SK-N-MC (cell line): ENCODE data around the gene SPRN.
"Not testable (repeated sequence)": the region's sequence is repeated elsewhere in the genome, so short reads cannot be mapped to it uniquely, and the experiment has no call there.

Experiments
- DNase-seq: peaks from one replicate; pipeline ENCODE4 v3.0.0-alpha.2; 2011; ENCODE audit warnings: low read depth, low spot score
- H3K27ac ChIP-seq: fragments of 200-600 bp; sonication (generic); 2 replicates; pipeline ENCODE4 v1.5.1; 2016; ENCODE audit warnings: mixed run types
- H3K36me3 ChIP-seq: fragments of 200-600 bp; sonication (generic); 2 replicates; pipeline ENCODE4 v1.6.1; 2017; ENCODE audit warnings: antibody characterized with exemption, low read length, mixed read lengths; ENCODE audit not compliant: insufficient read depth
- H3K4me3 ChIP-seq: fragments of 200-600 bp; sonication (generic); 2 replicates; pipeline ENCODE4 v1.5.1; 2016
- H3K9ac ChIP-seq: fragments of 200-600 bp; sonication (generic); 2 replicates; pipeline ENCODE4 v1.8.0; 2017; ENCODE audit warnings: mixed run types, mixed read lengths; ENCODE audit not compliant: insufficient read length
- H3K9me3 ChIP-seq: fragments of 200-600 bp; sonication (generic); 2 replicates; pipeline ENCODE4 v1.6.1; 2017; ENCODE audit warnings: low read depth, mild to moderate bottlenecking, antibody characterized with exemption, low read length, moderate library complexity, mixed read lengths
- EZH2 ChIP-seq: fragments of 200-600 bp; sonication (generic); IDR thresholded peaks from one replicate; pipeline ENCODE4 v1.6.1; 2017; ENCODE audit warnings: antibody characterized with exemption
- FOXP2 ChIP-seq: optimal IDR thresholded peaks from 2 replicates; pipeline ENCODE3; 2011; ENCODE audit warnings: mild to moderate bottlenecking, moderate library complexity; ENCODE audit not compliant: insufficient read depth; ENCODE audit errors: extremely low read length, control extremely low read depth
- POLR2AphosphoS5 ChIP-seq: IDR thresholded peaks from 2 replicates; pipeline ENCODE4 v1.6.1; 2012; ENCODE audit warnings: mild to moderate bottlenecking, low read depth, low read length, borderline replicate concordance

SPRN gene

GRCh38 chr10:133415752-133416151, 8.7 kb downstream of the SPRN start:
- DNase-seq: no peak
- no peak overlapping the region for H3K4me3 ChIP-seq
- no peak overlapping the region for H3K27ac ChIP-seq
- no peak for TF ChIP-seq POLR2AphosphoS5
- no peak for TF ChIP-seq FOXP2
- no peak for TF ChIP-seq EZH2
- H3K36me3 ChIP-seq: peaks cover 23% of the 10 kb centered on the region
- H3K9ac ChIP-seq: no peak overlapping the region
- no peaks in the 10 kb centered on the region for H3K9me3 ChIP-seq

GRCh38 chr10:133414401-133414800, 10.0 kb downstream of the SPRN start:
- not testable (repeated sequence) for H3K4me3 ChIP-seq, H3K9ac ChIP-seq, H3K9me3 ChIP-seq, DNase-seq, H3K27ac ChIP-seq
- H3K36me3 ChIP-seq: peaks cover 35% of the 10 kb centered on the region

- TF ChIP-seq POLR2AphosphoS5 (no peak), FOXP2 (no peak), EZH2 (no peak)
- H3K36me3 ChIP-seq: peaks cover 54% of the 10 kb centered on the region
- DNase-seq: no peak
Measured at GRCh38 chr10:133412381-133412711, 12.1 kb downstream of the SPRN start.

GRCh38 chr10:133411523-133412380, 12.7 kb downstream of the SPRN start:
- H3K27ac ChIP-seq: no peak overlapping the region
- H3K36me3 ChIP-seq: peaks cover 59% of the 10 kb centered on the region

More at GRCh38 chr10:133412381-133412711, 12.1 kb downstream of the SPRN start:
- Histone ChIP-seq H3K9me3 (no peaks in the 10 kb centered on the region), H3K4me3 (no peak overlapping the region), H3K9ac (no peak overlapping the region), H3K27ac (no peak overlapping the region)

GRCh38 chr10:133405844-133406527, 18.4 kb downstream of the SPRN start:
- peaks cover 55% of the 10 kb centered on the region for H3K36me3 ChIP-seq
- no peak for DNase-seq
- no peak for TF ChIP-seq FOXP2
- TF ChIP-seq EZH2: no peak
- no peak for TF ChIP-seq POLR2AphosphoS5
- H3K27ac ChIP-seq: no peak overlapping the region
- H3K9me3 ChIP-seq: no peaks in the 10 kb centered on the region
- no peak overlapping the region for H3K9ac ChIP-seq
- no peak overlapping the region for H3K4me3 ChIP-seq

More at GRCh38 chr10:133411523-133412380, 12.7 kb downstream of the SPRN start:
- no peak for TF ChIP-seq EZH2
- TF ChIP-seq FOXP2: no peak
- no peak for TF ChIP-seq POLR2AphosphoS5
- H3K4me3 ChIP-seq: no peak overlapping the region
- no peaks in the 10 kb centered on the region for H3K9me3 ChIP-seq
- no peak overlapping the region for H3K9ac ChIP-seq
- DNase-seq: no peak

GRCh38 chr10:133405272-133405671, 19.2 kb downstream of the SPRN start:
- Histone ChIP-seq H3K36me3 (peaks cover 48% of the 10 kb centered on the region), H3K27ac (no peak overlapping the region), H3K9me3 (no peaks in the 10 kb centered on the region), H3K9ac (no peak overlapping the region), H3K4me3 (no peak overlapping the region)
- TF ChIP-seq POLR2AphosphoS5 (no peak), FOXP2 (no peak), EZH2 (no peak)
- no peak for DNase-seq

GRCh38 chr10:133403784-133404183, 20.6 kb downstream of the SPRN start:
- H3K9me3 ChIP-seq: no peaks in the 10 kb centered on the region
- no peak for TF ChIP-seq EZH2
- no peak for TF ChIP-seq FOXP2
- TF ChIP-seq POLR2AphosphoS5: no peak
- H3K36me3 ChIP-seq: peaks cover 35% of the 10 kb centered on the region
- no peak overlapping the region for H3K4me3 ChIP-seq
- no peak overlapping the region for H3K9ac ChIP-seq
- no peak for DNase-seq
- no peak overlapping the region for H3K27ac ChIP-seq

GRCh38 chr10:133403359-133403758, 21.1 kb downstream of the SPRN start:
- Histone ChIP-seq H3K9ac (no peak overlapping the region), H3K36me3 (peaks cover 34% of the 10 kb centered on the region), H3K9me3 (no peaks in the 10 kb centered on the region), H3K4me3 (no peak overlapping the region), H3K27ac (no peak overlapping the region)
- TF ChIP-seq POLR2AphosphoS5: no peak
- TF ChIP-seq EZH2: no peak
- no peak for TF ChIP-seq FOXP2
- DNase-seq: no peak
